NCI-H146 treated with DMSO at 0.1 percent for 48 hours (cell line): ENCODE data around the gene PRM2.

Experiments used
- DNase-seq: peaks from one replicate; lab custom pipeline; 2025; ENCODE audit not compliant: unreplicated experiment; lab: John Stamatoyannopoulos, UW

Gene PRM2

DNA sequence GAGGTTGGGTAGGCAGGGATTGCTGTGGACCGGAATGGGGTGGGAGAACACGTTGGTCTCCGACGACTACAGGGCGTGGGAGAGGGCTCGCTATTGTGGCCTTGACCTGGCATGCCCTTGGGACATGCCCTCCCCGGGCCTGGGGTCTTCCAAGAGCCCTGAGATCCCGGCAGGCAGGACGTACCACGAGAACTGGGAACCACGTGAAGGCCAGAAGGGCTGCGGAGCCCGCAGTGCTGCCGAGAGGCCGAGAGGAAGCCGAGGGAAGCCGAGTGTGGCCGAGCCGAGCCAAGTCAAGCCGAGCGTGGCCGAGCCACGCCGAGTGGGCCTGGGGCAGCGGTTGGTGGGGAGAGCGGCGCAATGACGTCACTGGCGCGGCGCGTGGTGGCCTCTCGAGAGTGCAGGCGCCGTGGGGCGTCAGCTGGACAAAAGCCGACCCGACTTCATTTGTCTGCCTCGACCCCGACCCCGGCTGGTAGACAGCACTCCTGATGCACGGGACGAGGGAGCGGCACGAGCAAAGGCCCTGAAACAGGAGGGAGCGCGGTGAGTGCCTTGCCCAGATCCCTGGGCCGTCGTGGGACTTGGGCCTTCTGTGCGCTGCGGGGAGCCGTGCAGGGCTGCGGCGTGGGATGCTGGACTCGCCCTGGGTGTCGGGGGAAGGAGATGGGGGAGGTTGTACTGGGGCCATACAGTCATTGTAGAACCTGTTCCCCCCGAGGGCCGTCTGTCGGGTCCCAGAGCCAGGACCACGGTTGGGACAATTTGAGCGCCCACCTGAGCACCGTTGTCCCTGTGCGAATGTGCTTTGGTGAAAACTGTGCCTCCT lies 26.8 kb downstream of the PRM2 start:
- DNase-seq, result no peak

DNA sequence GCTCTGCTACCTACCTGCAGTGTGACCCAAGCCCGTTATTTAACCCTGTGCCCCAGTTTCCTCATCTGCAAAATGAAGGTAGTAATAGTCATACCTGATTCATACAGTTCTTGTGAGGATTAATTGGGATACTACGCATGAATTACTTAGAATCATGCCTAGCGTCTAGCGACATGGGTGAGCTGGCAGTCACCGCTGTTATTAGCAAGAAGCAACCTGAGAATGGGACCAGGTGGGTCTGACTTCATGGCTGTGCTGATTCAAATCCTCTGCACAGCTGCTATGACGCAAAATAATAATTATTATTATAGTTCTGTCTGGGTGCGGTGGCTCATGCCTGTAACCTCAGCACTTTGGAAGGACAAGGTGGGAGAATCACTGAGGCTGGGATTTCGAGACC lies 28.1 kb downstream of the PRM2 start:
- no peak for DNase-seq

DNA sequence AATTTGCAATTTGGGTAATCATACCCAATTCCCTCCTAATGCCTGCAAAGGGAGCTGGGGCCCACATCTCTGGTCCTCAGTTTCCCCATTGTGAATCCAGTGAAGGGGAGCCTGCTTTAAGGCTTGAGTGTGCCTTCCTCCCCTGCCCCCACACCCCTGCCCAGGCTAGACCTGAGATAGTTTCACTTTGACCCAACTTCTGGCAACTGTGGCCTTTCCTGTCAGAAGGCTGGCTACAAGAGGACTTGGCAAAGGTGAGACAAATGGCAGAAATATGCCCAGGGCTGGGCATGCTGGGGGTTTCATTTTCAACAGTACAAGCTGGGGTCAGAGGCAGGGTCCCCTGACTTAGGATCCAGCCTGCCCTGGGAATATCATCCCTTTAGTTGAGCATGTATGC lies 30.3 kb downstream of the PRM2 start:
- DNase-seq, result no peak

DNA sequence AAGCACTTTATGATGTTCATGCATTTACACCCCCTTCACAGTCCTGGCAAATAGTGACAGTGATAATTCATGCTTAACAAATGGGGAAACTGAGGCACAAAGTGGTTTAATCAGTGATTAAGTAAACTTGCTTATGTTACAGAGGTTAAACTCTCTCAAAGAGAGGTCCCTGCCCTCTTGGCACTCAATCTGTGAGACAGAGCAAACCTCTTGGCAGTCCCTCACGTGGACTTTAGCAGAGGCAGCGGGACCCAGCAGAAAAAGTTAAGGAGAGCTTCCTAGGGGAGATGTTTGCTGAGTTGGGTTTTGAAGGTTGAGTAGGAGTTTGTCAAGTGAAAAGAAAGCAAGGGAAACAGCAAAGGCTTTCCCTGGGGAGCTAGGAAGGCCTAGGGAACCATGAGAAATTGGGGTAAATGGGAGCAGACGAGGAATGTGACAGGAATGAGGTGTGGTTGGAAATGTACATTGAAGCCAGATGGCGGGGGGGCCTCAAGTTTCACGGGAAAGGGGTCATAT lies 31.0 kb downstream of the PRM2 start:
- DNase-seq, result no peak

DNA sequence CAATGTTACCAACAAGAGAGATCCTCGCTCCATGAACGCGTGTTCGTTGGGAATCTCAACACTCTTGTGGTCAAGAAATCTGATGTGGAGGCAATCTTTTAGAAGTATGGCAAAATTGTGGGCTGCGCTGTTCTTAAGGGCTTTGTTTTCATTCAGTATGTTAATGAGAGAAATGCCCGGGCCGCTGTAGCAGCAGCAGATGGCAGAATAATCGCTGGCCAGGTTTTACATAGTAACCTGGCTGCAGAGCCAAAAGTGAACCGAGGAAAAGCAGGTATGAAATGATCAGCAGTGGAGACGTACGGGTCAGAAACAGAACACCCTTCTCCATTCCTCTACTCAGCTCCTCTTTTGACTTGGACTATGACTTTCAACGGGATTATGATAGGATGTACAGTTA lies 33.6 kb downstream of the PRM2 start:
- no peak for DNase-seq

DNA sequence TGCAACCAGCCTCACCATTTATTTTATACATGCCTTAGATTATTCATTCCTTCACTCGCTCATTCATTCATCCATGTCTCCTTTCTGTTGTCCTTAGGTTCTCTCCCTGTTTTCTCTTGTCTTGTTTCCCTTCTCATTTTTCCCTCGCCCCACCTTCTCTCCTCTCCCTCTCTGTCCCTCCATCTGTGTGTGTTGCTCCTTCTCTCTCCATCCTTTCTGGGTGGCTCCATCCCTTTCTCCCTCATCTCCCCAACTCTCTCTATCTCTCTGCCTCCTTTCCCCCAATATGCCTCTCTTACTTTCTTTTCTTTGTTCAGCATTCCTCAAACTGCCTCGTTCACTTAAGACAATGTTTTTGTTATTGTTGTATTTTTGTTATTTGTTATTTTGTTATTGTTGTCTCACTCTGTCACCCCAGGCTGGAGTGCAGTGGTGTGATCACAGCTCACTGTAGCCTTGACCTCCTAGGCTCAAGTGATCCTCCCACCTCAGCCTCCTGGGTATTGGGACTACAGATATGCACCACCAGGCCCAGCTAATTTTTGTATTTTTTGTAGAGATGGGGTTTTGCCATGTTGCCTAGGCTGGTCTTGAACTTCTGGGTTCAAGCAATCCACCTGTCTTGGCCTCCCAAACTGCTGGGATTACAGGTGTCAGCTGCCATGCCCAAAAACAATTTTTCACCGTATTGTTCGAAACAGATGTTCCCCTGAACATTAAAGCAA lies 34.6 kb downstream of the PRM2 start:
- no peak for DNase-seq

DNA sequence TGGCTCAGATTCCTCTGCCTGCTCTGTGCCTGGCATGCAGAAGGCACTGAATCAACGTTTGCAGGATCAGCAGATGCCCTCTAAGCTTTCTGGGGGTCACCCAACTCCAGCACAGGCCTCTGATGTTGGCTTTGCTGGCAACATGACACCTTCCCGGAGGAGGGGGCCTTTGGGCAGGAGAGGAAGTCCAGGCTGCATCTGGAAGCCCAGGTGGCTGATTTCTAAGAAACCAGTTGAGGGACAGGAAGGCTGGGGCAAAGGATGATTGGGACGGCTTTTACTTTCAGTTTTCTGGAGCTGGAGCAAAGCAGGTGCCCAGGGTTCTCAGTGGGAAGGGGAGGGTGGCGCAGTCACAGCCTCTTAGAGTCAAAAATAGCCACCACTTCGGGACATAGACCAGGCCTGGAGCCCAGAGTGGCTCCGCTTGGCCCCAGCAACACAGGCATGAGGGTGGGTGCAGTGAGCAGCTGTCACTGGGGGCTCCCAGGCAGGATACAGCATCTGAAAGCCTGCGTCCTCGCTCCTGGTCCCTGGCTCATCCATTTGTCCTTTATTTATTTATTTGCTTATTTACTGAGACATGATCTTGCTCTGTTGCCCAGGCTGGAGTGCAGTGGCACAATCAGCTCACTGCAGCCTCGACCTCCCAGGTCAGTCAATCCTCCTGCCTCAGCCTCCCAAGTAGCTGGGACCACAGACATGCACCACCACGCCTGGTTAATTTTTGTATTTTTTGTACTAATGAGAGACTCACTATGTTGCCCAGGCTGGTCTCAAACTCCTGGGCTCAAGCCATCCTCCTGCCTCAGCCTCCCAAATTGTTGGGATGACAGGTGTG lies 35.4 kb downstream of the PRM2 start:
- DNase-seq, result no peak

DNA sequence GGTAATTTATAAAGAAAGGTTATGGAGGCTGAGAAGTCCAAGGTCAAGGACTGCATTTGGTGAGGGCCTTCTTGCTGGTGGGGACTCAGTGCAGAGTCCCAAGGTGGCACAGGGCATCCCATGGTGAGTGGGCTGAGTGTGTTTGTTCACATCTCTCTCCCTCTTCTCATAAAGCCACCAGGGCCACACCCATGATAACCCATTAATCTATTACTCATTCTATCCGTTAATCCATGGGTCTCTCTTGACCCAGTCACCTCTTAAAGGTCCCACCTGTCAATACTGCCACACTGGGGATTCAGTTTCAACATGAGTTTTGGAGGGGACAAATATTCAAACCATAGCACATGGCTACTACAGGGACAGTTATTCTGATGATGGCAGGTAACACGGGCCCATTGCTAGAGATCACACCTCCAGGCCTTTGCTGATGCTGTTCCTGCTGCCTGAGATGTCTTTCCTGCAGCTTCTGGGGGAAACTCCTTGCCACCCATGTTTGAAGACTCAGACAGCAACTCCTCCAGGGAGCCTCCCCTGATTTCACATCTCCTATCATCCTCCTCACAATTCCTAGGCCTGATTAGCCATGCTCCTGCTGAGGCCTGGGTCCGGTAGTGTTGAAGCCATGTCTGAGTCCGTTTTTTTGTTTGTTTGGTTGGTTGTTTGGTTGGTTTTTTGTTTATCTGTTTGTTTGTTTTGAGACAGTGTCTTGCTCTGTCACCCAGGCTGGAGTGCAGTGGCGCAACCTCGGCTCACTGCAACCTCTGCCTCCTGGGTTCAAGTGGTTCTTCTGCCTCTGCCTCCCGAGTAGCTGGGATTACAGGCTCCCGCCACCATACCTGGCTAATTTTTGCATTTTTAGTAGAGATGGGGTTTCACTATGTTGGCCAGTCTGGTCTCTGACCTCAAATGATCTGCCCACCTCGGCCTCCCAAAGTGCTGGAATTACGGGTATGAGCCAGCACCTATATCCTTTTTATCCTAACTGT lies 36.3 kb downstream of the PRM2 start:
- DNase-seq, result no peak

DNA sequence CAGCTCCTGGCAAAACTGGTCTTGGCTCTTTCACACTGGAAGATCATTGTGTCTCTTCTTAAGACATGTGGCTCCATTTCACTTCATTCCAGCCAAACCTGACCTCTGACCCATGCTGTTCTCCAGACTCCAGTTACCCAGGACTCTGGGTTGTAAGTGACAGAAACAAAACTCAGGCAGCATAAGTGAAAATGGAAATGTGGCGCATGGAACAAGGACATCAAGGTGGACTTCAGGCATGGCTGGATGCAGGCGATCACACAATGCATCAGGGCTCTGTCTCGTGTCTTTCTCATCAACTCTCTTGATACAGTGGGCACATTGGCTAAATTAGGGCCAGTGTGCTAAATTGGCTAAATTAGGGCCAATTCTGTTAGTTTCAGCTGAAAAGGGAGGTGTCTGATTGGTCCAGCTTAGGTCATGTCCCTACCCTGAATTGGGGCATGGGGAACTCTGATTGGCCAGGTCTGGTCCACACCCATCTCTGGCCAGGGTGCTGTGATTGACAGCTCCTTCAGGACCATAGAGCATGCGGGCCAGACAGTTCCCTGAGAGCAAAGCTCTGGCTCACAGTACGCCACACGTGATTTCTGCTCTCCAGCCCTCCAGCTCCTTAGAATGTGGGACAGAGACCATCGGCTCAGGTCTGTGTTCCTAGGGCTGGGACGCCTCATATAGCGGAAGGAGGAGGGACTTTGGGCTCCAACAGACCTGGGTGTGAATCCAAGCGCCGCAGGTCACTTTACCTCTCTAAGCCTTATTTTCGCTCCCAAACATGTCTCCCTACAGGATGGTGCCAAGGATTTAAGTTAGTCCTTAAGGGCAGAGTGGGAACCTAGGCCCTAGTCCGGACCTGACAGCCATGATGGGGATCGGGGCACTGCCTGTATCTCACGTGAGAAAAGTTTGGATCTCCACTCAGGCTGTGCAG lies 37.7 kb downstream of the PRM2 start:
- no peak for DNase-seq

DNA sequence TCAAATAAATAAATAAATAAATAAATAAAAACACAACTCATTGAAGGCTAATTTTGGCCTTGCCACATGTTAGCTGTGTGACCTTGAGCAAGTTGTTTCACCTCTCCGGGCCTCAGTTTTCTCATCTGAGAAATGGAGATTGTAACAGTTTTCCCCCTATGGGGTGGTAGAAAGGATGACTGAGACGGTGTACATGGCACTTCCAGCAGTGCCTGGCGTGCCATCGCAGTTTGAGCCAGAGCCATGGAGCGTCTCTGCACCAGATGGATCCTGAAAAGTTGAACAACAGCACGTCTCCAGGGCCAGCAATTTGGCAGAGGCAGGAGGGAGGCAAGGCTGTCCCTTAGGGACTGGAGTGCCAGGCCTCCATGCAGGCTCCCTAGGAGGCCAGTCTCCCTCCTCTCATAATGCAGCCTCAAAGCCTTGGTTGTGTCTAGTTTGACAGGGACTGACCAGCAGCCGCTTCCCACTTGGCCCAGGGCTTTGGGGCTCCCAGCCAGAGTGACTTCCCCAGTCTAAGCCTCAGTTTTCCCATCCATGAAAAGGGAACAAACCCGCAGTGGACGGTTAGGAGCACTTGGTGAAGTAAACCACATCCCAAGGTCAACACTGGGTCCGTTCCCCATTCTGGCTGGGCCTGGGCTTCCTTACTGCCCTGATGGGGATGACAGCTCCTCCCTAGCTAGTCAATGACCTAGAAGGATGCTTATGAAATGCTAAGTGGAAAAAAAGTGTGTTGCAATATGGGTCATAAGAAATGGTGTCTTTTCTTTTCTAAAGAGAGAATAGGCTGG lies 39.6 kb downstream of the PRM2 start:
- DNase-seq, result no peak

DNA sequence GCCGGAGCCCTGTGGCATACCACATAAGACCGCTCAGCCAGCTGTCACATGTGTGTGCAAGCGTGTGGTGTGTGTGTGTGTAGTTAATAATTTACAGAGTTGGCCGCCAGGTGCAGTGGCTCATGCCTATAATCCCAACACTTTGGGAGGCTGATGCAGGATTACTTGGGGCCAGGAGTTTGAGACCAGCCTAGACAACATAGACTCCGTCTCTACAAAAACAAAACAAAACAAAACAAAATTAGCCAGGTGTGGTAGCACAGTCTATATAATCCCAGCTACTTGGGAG lies 40.6 kb downstream of the PRM2 start:
- no peak for DNase-seq

DNA sequence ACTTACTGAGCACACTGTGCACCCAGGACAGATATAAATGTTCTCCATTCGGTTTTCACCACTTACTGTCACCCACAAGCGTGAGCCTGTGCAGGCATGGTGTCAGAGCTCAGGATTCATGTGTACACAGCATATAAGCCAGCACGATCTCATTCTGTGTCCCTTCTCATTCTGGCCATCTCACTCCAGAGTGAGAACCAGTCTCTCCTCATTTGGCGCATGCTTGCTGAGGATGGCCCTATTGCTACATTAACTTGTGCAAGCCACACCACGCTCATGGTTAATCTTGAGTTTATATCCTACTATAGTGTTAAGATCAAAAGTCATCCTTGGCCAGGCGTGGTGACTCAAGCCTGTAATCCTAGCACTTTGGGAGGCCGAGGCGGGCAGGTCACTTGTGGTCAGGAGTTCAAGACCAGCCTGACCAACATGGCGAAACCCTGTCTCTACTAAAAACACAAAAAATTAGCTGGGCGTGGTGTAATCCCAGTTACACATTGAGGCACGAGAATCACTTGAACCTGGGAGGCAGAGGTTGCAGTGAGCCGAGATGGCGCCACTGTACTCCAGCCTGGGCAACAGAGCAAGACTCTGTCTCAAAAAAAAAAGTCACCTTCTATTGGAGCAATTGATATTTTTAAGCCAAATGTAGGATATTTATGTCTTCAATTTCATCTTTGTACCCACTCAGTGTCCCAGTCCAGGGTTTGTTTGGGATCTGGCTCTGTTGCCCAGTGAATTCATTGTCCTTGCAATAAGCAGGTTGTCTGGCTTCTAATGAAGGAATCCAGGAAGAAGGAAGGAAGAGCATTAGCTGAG lies 41.2 kb downstream of the PRM2 start:
- no peak for DNase-seq

DNA sequence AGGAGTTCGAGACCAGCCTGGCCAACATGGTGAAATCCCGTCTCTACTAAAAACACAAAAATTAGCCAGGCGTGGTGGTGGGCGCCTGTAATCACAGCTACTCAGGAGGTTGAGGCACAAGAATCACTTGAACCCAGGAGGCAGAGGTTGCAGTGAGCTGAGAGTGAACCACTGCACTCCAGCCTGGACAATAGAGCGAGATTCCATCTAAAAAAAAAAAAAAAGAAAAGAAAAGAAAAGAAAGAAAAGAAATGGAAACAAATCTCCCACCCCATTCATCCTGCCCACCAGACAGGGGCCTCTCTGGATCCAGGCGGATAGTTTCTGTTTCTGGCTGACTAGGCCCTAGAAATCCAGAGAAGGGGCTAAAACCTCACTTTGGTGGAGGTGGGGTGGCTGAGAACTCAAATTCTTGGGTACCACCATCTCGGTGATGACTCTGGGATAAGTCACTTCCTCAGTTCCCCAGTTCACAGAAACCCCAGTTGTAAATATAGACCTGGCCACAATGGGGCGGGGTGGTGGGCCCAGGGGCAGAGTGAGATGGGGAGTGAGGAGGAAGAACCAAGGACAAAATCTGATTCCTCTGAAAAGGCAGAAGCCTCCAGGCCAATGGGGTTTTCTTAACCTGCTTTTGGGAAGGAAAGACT lies 42.4 kb downstream of the PRM2 start:
- DNase-seq, result no peak

DNA sequence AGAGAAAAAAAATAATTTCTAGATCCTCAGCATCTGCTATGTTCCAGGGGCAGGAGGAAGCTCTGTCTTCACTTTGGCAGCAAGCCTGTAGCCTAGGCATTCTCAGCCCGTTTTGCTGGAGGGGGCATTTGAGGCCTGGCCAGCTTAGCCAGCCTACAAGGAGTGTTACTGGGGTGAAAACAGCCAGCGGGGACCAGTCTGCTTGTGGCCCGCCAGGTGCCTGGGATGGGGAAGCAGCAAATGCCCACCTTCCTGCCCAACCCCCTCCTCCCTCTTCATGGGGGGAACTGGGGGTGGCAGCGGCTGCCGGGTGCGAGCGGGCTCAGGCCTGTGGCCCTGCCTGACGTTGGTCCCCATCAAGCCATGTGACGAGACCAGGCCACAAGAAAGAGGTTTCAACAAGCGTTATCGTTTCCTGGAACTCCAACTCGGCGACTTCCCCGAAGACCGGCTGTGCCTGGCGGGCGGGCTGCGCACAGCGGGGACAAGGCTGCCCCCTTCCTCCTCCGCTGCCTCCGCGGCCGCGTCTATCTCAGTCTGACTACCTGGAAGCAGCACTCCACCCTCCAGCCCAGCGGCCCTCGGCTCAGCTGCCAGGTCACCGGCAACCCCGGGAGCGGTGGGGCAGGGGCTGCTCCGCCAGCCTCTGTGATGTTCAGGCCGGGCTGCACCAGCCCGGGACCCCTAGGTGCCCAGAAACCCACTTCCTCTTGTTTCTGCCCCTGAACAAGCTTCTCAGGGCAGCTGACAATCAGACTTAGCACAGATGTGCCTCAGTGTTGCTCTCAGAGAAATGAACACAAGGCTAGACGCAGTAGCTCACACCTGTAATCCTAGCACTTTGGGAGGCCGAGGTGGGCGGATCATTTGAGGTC lies 43.2 kb downstream of the PRM2 start:
- no peak for DNase-seq

DNA sequence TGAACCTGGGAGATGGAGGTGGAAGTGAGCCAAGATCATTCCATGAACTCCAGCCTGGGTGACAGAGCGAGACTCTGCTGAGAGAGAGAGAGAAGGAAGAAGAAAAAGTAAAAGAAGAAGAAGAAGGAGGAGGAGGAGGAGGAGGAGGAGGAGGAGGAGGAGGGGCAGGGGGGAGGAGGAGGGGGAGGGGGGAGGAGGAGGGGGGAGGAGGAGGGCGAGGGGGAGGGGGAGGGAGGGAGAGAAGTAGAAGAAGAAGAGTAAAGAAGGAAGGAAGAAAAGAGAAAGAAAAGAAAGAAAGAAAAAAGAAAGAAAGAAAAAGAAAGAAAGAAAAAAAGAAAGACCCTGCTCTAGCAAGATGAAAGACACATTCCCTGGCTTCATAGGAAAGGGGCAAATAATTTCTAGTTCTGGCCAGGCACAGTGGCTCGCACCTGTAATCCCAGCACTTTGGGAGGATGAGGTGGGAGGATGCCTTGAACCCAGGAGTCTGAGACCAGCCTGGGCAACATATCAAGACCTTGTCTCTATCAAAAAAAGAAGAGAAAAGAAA lies 43.9 kb downstream of the PRM2 start:
- no peak for DNase-seq

DNA sequence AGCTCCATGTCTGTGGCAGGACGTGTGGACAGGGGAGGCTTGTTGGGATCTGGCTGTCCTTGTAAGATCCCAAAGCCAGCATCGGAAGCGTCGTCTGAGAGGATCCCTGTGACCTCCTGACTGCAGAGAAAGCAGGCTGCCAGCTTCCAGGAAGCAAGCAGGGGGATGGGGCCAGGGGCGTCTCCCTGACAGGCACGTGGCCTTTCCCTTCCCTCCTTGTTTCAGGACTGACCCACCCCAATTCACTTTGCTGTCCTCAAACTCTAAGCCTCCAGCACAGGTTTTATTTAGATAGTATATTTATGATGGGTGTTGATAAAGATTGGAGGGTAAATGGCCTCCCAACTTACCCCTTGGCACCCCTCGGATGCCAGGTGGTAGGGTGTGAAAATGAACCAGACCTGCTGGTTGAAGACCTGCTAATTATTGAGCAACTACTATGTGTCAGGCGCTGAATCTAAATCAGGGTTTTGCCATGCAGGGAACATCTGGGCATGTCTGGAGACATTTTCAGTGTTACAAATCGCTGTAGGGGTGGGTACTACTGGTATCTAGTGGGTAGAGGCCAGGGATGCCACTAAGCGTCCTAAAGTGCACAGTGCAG lies 44.8 kb downstream of the PRM2 start:
- DNase-seq, result no peak
